Hepatocyte (in vitro differentiated cells): ENCODE measurements around the gene OCRL. TPM values are rescaled to one million over a fixed set of nuclear protein-coding genes. Genes with fewer than 3 reads are reported as not detected.

ENCODE experiments used
- polyA plus RNA-seq: library from polyadenylated mRNA; unstranded; fragments of >200 nt; fragmentation: Nextera tagmentation; extraction: Ambion mirVana; gene quantifications from 2 replicates; pipeline ENCODE4 v1.2.1, GENCODE V29; 2016
- small RNA-seq: library from RNA; depleted of rRNA; stranded (forward); fragments of <200 nt; gene quantifications from one replicate; pipeline ENCODE3, GENCODE V24; 2014
- total RNA-seq: library from RNA; depleted of rRNA; stranded (reverse); fragments of >200 nt; gene quantifications from 2 replicates; pipeline ENCODE4 v1.2.3, GENCODE V29; 2014

OCRL gene
- total and polyA plus RNA-seq, 2 experiments from 2014 or later = 10.5 to 18.4 TPM

Small RNAs within 50 kb of the gene (small RNA-seq; reads per million reads assigned to genes)
- gene RF01169 = not detected

Other genes with a start within 250 kb of the OCRL start
- 118 and 119 TPM in 2 replicates for gene SMARCA1, start 16.8 kb upstream of the OCRL start, total RNA-seq
- gene SMARCA1, start 16.8 kb upstream of the OCRL start, polyA plus RNA-seq = 66.7 and 69.0 TPM in 2 replicates
- 0.16 and 0.30 TPM in 2 replicates for gene APLN, start 114.7 kb downstream of the OCRL start, total RNA-seq
- 0.30 and 0.92 TPM in 2 replicates for gene APLN, start 114.7 kb downstream of the OCRL start, polyA plus RNA-seq
- 21.9 and 24.1 TPM in 2 replicates for gene XPNPEP2, start 198.7 kb downstream of the OCRL start, total RNA-seq
- 15.0 and 23.1 TPM in 2 replicates for gene XPNPEP2, start 198.7 kb downstream of the OCRL start, polyA plus RNA-seq
- 0.67 and 0.76 TPM in 2 replicates for gene SASH3, start 239.7 kb downstream of the OCRL start, total RNA-seq
- 0.31 and 0.96 TPM in 2 replicates for gene SASH3, start 239.7 kb downstream of the OCRL start, polyA plus RNA-seq